ENCODE data around the gene PITPNM3. TPM values are rescaled to one million over a fixed set of nuclear protein-coding genes. Genes with fewer than 3 reads are reported as not detected.

Gene PITPNM3
- total and polyA plus RNA-seq, 2 experiments from 2014 or later = 1.5 to 2.0 TPM

- Histone ChIP-seq H3K4me1 (ENCODE audit: insufficient read depth) (no peaks in the 10 kb centered on the region), H3K27me3 (no peaks in the 10 kb centered on the region), H3K4me2 (no peak overlapping the region), H3K36me3 (replicated peaks; ENCODE audit: insufficient read depth, low read depth) (no peaks in the 10 kb centered on the region), H4K20me1 (ENCODE audit: insufficient read depth, poor library complexity, severe bottlenecking) (no peaks in the 10 kb centered on the region), H3K79me2 (no peaks in the 10 kb centered on the region), H3K4me3 (no peak overlapping the region), H3K9me2 (replicated peaks; ENCODE audit: insufficient read depth) (no peaks in the 10 kb centered on the region), H3K9me3 (ENCODE audit: low read depth) (no peaks in the 10 kb centered on the region), H2AFZ (no peak overlapping the region), H3K27ac (no peak overlapping the region)
- TF ChIP-seq EZH2 (IDR thresholded peaks at IDR 0.05; ENCODE audit: borderline replicate concordance) = no peak
- TF ChIP-seq EZH2phosphoT487 (IDR thresholded peaks at IDR 0.05; ENCODE audit: low read depth, severe bottlenecking, unreplicated experiment) = no peak
- TF ChIP-seq CTCF (IDR thresholded peaks at IDR 0.05; ENCODE audit: poor library complexity) = no peak
- no peak for DNase-seq (ENCODE audit: low spot score)
- WGBS (ENCODE audit: low lambda C conversion rate, missing lambda C conversion rate) = 93% methylated on average over 4 of the region's 4 CpGs
Measured at GRCh38 chr17:6542577-6542976, 13.8 kb downstream of the PITPNM3 start.

- no peak overlapping the region for H3K4me3 ChIP-seq
- H3K9me3 ChIP-seq (ENCODE audit: low read depth) = no peaks in the 10 kb centered on the region
- no peaks in the 10 kb centered on the region for H4K20me1 ChIP-seq (ENCODE audit: insufficient read depth, poor library complexity, severe bottlenecking)
- no peak overlapping the region for H2AFZ ChIP-seq
- H3K4me2 ChIP-seq = no peak overlapping the region
- WGBS (ENCODE audit: low lambda C conversion rate, missing lambda C conversion rate) = 87% methylated on average over 4 of the region's 4 CpGs
- H3K27me3 ChIP-seq = no peaks in the 10 kb centered on the region
- H3K9me2 ChIP-seq (replicated peaks; ENCODE audit: insufficient read depth) = no peaks in the 10 kb centered on the region
- DNase-seq (ENCODE audit: low spot score) = no peak
- H3K79me2 ChIP-seq = no peaks in the 10 kb centered on the region
- TF ChIP-seq EZH2phosphoT487 (IDR thresholded peaks at IDR 0.05; ENCODE audit: low read depth, severe bottlenecking, unreplicated experiment) (no peak), EZH2 (IDR thresholded peaks at IDR 0.05; ENCODE audit: borderline replicate concordance) (no peak), CTCF (IDR thresholded peaks at IDR 0.05; ENCODE audit: poor library complexity) (no peak)
- no peak overlapping the region for H3K27ac ChIP-seq
- H3K4me1 ChIP-seq (ENCODE audit: insufficient read depth) = no peaks in the 10 kb centered on the region
- H3K36me3 ChIP-seq (replicated peaks; ENCODE audit: insufficient read depth, low read depth) = no peaks in the 10 kb centered on the region
Measured at GRCh38 chr17:6541886-6542285, 14.5 kb downstream of the PITPNM3 start.

- Histone ChIP-seq H3K9me3 (ENCODE audit: low read depth) (no peaks in the 10 kb centered on the region), H4K20me1 (ENCODE audit: insufficient read depth, poor library complexity, severe bottlenecking) (no peaks in the 10 kb centered on the region), H3K27ac (no peak overlapping the region), H3K9me2 (replicated peaks; ENCODE audit: insufficient read depth) (no peaks in the 10 kb centered on the region), H3K4me1 (ENCODE audit: insufficient read depth) (no peaks in the 10 kb centered on the region), H3K79me2 (no peaks in the 10 kb centered on the region), H3K27me3 (no peaks in the 10 kb centered on the region), H3K4me2 (no peak overlapping the region), H3K36me3 (replicated peaks; ENCODE audit: insufficient read depth, low read depth) (no peaks in the 10 kb centered on the region), H3K4me3 (no peak overlapping the region), H2AFZ (no peak overlapping the region)
- 55% methylated on average over 3 of the region's 3 CpGs for WGBS (ENCODE audit: low lambda C conversion rate, missing lambda C conversion rate)
- no peak for TF ChIP-seq EZH2 (IDR thresholded peaks at IDR 0.05; ENCODE audit: borderline replicate concordance)
- TF ChIP-seq EZH2phosphoT487 (IDR thresholded peaks at IDR 0.05; ENCODE audit: low read depth, severe bottlenecking, unreplicated experiment) = no peak
- TF ChIP-seq CTCF (IDR thresholded peaks at IDR 0.05; ENCODE audit: poor library complexity) = no peak
- no peak for DNase-seq (ENCODE audit: low spot score)
Measured at GRCh38 chr17:6539871-6540270, 16.5 kb downstream of the PITPNM3 start.

GRCh38 chr17:6536566-6537065 is 19.7 kb downstream of the PITPNM3 start:
- Histone ChIP-seq H2AFZ (no peak overlapping the region), H3K27me3 (no peaks in the 10 kb centered on the region), H4K20me1 (ENCODE audit: insufficient read depth, poor library complexity, severe bottlenecking) (no peaks in the 10 kb centered on the region), H3K4me1 (ENCODE audit: insufficient read depth) (no peaks in the 10 kb centered on the region), H3K79me2 (no peaks in the 10 kb centered on the region), H3K36me3 (replicated peaks; ENCODE audit: insufficient read depth, low read depth) (no peaks in the 10 kb centered on the region), H3K9me2 (replicated peaks; ENCODE audit: insufficient read depth) (no peaks in the 10 kb centered on the region), H3K27ac (no peak overlapping the region), H3K4me3 (no peak overlapping the region), H3K9me3 (ENCODE audit: low read depth) (no peaks in the 10 kb centered on the region), H3K4me2 (no peak overlapping the region)
- TF ChIP-seq CTCF (IDR thresholded peaks at IDR 0.05; ENCODE audit: poor library complexity) (no peak), EZH2 (IDR thresholded peaks at IDR 0.05; ENCODE audit: borderline replicate concordance) (no peak), EZH2phosphoT487 (IDR thresholded peaks at IDR 0.05; ENCODE audit: low read depth, severe bottlenecking, unreplicated experiment) (no peak)
- no peak for DNase-seq (ENCODE audit: low spot score)
- WGBS (ENCODE audit: low lambda C conversion rate, missing lambda C conversion rate) = 92% methylated on average over 10 of the region's 10 CpGs

All from hepatocyte (in vitro differentiated cells).